OCI-LY1 (cell line): ENCODE measurements around the gene DAP.

Experiments
- CTCF ChIP-seq: fragments of 200-600 bp; sonication (generic), shearing (Covaris generic); IDR thresholded peaks from 2 replicates; pipeline ENCODE4 v1.5.1; 2017; ENCODE audit warnings: mild to moderate bottlenecking, antibody characterized with exemption, low read length, moderate library complexity, mixed read lengths
- EZH2 ChIP-seq: fragments of 200-600 bp; sonication (generic), shearing (Covaris generic); IDR thresholded peaks from 2 replicates; pipeline ENCODE4 v1.8.0; 2017; ENCODE audit warnings: borderline replicate concordance, mixed run types, mild to moderate bottlenecking, antibody characterized with exemption, low read length, moderate library complexity, mixed read lengths

- TF ChIP-seq CTCF (no peak), EZH2 (no peak)
Observed at GRCh38 chr5:10800852-10801251, 39.8 kb upstream of the DAP start.
